ENCODE results near the gene ADGRB3. TPM values are rescaled to one million over a fixed set of nuclear protein-coding genes. Genes with fewer than 3 reads are reported as not detected.
"Not testable (repeated sequence)": the region's sequence is repeated elsewhere in the genome, so short reads cannot be mapped to it uniquely, and the experiment has no call there.

The ADGRB3 gene
- total RNA-seq, 1 donor from 2014 or later = 2.7 TPM

DNA sequence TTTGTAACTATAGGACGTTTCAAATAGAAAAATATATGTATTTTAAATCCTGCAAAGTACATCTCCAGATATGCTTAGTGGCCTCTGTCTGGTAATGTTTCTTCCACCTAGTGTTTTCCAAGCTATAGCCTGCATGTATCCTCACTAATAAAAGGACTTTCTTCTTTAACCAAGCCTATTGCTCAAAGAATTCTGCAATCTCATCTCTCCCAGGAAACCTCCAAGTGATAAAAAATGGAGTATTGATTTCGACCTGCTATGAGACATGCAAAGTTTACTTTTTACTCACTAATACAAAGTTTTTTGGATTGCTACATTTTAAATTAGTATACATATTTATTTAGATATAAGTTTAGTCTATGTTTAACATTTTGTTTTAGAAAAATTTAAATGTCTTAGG, 23.3 kb downstream of the ADGRB3 start:
- TF ChIP-seq POLR2A (IDR thresholded peaks at IDR 0.05) (no peak), POLR2AphosphoS5 (IDR thresholded peaks at IDR 0.05; ENCODE audit: insufficient read depth in 1 of 2, low read depth in 1 of 2) (no peak), CTCF (IDR thresholded peaks at IDR 0.05) (no peak)
- DNase-seq (ENCODE audit: extremely low spot score in 2 of 2) = no peak
- Histone ChIP-seq H3K36me3 (no peaks in the 10 kb centered on the region), H3K9me3 (no peaks in the 10 kb centered on the region), H3K27me3 (no peaks in the 10 kb centered on the region), H3K27ac (no peak overlapping the region), H3K4me1 (no peaks in the 10 kb centered on the region), H3K4me3 (no peak overlapping the region)
- intact Hi-C loops (cut with DNase I) = no loop called here

GRCh38 chr6:68673255-68673654, 38.2 kb downstream of the ADGRB3 start:
- no peaks in the 10 kb centered on the region for H3K27me3 ChIP-seq
- no peaks in the 10 kb centered on the region for H3K9me3 ChIP-seq
- H3K27ac ChIP-seq = no peak overlapping the region
- H3K4me3 ChIP-seq = no peak overlapping the region
- intact Hi-C loops (cut with DNase I) = no loop called here
- TF ChIP-seq POLR2A (IDR thresholded peaks at IDR 0.05) = no peak
- no peak for TF ChIP-seq CTCF (IDR thresholded peaks at IDR 0.05)
- no peak for TF ChIP-seq POLR2AphosphoS5 (IDR thresholded peaks at IDR 0.05; ENCODE audit: insufficient read depth in 1 of 2, low read depth in 1 of 2)
- DNase-seq (ENCODE audit: extremely low spot score in 2 of 2) = no peak
- no peaks in the 10 kb centered on the region for H3K4me1 ChIP-seq
- no peaks in the 10 kb centered on the region for H3K36me3 ChIP-seq

- H3K36me3 ChIP-seq = no peaks in the 10 kb centered on the region
- no peaks in the 10 kb centered on the region for H3K9me3 ChIP-seq
- H3K4me3 ChIP-seq = no peak overlapping the region
- intact Hi-C loops (cut with DNase I) = no loop called here
- no peaks in the 10 kb centered on the region for H3K27me3 ChIP-seq
- H3K4me1 ChIP-seq = no peaks in the 10 kb centered on the region
- no peak overlapping the region for H3K27ac ChIP-seq
- no peak for TF ChIP-seq POLR2A (IDR thresholded peaks at IDR 0.05)
- no peak for TF ChIP-seq CTCF (IDR thresholded peaks at IDR 0.05)
- TF ChIP-seq POLR2AphosphoS5 (IDR thresholded peaks at IDR 0.05; ENCODE audit: insufficient read depth in 1 of 2, low read depth in 1 of 2) = no peak
- DNase-seq (ENCODE audit: extremely low spot score in 2 of 2) = no peak
These were observed 40.5 kb downstream of the ADGRB3 start for GRCh38 chr6:68675548-68675947.

DNA sequence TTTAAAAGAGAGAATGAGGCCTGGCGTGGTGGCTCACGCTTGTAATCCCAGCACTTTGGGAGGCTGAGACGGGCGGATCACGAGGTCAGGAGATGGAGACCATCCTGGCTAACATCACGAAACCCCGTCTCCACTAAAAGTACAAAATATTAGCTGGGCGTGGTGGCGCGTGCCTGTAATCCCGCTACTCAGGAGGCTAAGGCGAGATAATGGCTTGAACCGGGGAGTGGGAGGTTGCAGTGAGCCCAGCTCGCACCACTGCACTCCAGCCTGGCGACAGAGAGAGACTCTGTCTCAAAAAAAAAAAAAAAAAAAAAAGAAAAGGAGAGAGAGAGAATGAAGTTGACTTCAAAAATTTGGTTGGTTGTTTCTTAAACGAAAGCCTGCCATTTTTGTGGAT, 41.0 kb downstream of the ADGRB3 start:
- DNase-seq (ENCODE audit: extremely low spot score in 2 of 2); H3K9me3 ChIP-seq; intact Hi-C loops (cut with DNase I); H3K4me1 ChIP-seq; H3K4me3 ChIP-seq; H3K27me3 ChIP-seq; H3K27ac ChIP-seq; H3K36me3 ChIP-seq: not testable (repeated sequence)

- Histone ChIP-seq H3K27ac (no peak overlapping the region), H3K36me3 (no peaks in the 10 kb centered on the region), H3K4me1 (no peaks in the 10 kb centered on the region), H3K4me3 (no peak overlapping the region), H3K9me3 (no peaks in the 10 kb centered on the region), H3K27me3 (no peaks in the 10 kb centered on the region)
- intact Hi-C loops (cut with DNase I) = no loop called here
- no peak for TF ChIP-seq CTCF (IDR thresholded peaks at IDR 0.05)
- no peak for TF ChIP-seq POLR2AphosphoS5 (IDR thresholded peaks at IDR 0.05; ENCODE audit: insufficient read depth in 1 of 2, low read depth in 1 of 2)
- no peak for DNase-seq (ENCODE audit: extremely low spot score in 2 of 2)
These were observed 42.0 kb downstream of the ADGRB3 start for GRCh38 chr6:68677058-68677457.

- TF ChIP-seq CTCF (IDR thresholded peaks at IDR 0.05) = no peak
- no peak for TF ChIP-seq POLR2A (IDR thresholded peaks at IDR 0.05)
- TF ChIP-seq POLR2AphosphoS5 (IDR thresholded peaks at IDR 0.05; ENCODE audit: insufficient read depth in 1 of 2, low read depth in 1 of 2) = no peak
- Histone ChIP-seq H3K4me3 (no peak overlapping the region), H3K36me3 (no peaks in the 10 kb centered on the region), H3K9me3 (no peaks in the 10 kb centered on the region), H3K4me1 (no peaks in the 10 kb centered on the region), H3K27me3 (no peaks in the 10 kb centered on the region), H3K27ac (no peak overlapping the region)
- intact Hi-C loops (cut with DNase I) = no loop called here
- DNase-seq (ENCODE audit: extremely low spot score in 2 of 2) = no peak
These were observed 44.3 kb downstream of the ADGRB3 start for GRCh38 chr6:68679399-68679798.
